NB4 (cell line): ENCODE measurements around the gene KRTAP10-10.
"Not testable (repeated sequence)": the region's sequence is repeated elsewhere in the genome, so short reads cannot be mapped to it uniquely, and the experiment has no call there.

Source experiments
- DNase-seq: peaks from one replicate; pipeline ENCODE4 v3.0.0; 2010; ENCODE audit warnings: low read depth
- H3K4me3 ChIP-seq: one replicate; pipeline ENCODE4 v1.5.1; 2011; ENCODE audit warnings: mild to moderate bottlenecking, low read depth, low read length, moderate library complexity
- CTCF ChIP-seq: IDR thresholded peaks from one replicate; pipeline ENCODE4 v1.5.1; 2012; ENCODE audit warnings: low read depth, low read length
- MAX ChIP-seq: IDR thresholded peaks from 2 replicates; pipeline ENCODE4 v1.6.1; 2011; ENCODE audit warnings: low read depth, low read length
- MYC ChIP-seq: IDR thresholded peaks from 2 replicates; pipeline ENCODE4 v1.6.1; 2011; ENCODE audit warnings: low read depth, low read length
- POLR2A ChIP-seq: IDR thresholded peaks from 2 replicates; pipeline ENCODE4 v1.6.1; 2011; ENCODE audit warnings: mild to moderate bottlenecking; ENCODE audit not compliant: insufficient read length; ENCODE audit errors: extremely low read depth

Gene KRTAP10-10

GRCh38 chr21:44639331-44639655 lies 2.1 kb downstream of the KRTAP10-10 start:
- DNase-seq: no peak
- TF ChIP-seq POLR2A (no peak), MYC (no peak), CTCF (no peak), MAX (no peak)
- no peak overlapping the region for H3K4me3 ChIP-seq

GRCh38 chr21:44640761-44641160 lies 3.6 kb downstream of the KRTAP10-10 start:
- DNase-seq: no peak
- TF ChIP-seq MYC (no peak), MAX (no peak), POLR2A (no peak), CTCF (no peak)
- H3K4me3 ChIP-seq: no peak overlapping the region

GRCh38 chr21:44643741-44644310 lies 6.7 kb downstream of the KRTAP10-10 start:
- no peak for DNase-seq
- TF ChIP-seq MYC (no peak), CTCF (no peak)
- H3K4me3 ChIP-seq: no peak overlapping the region

GRCh38 chr21:44644878-44645277 lies 7.7 kb downstream of the KRTAP10-10 start:
- no peak overlapping the region for H3K4me3 ChIP-seq

GRCh38 chr21:44646366-44647221 lies 9.4 kb downstream of the KRTAP10-10 start, which contains the start of gene KRTAP10-11:
TSS of gene KRTAP10-11 (plus strand) at chr21:44646414. CDS start at chr21:44646459, 45 bp downstream.
- peak; percentile 65 for DNase-seq
- H3K4me3 ChIP-seq: not testable (repeated sequence)

More at GRCh38 chr21:44644878-44645277, 7.7 kb downstream of the KRTAP10-10 start:
- no peak for DNase-seq
- TF ChIP-seq CTCF: no peak
- TF ChIP-seq POLR2A: no peak
- no peak for TF ChIP-seq MYC
- TF ChIP-seq MAX: no peak

GRCh38 chr21:44647222-44647552 lies 10.0 kb downstream of the KRTAP10-10 start:
- no peak for DNase-seq

More at GRCh38 chr21:44647222-44647552, 10.0 kb downstream of the KRTAP10-10 start:
- H3K4me3 ChIP-seq: no peak overlapping the region
- no peak for TF ChIP-seq MYC
- no peak for TF ChIP-seq POLR2A
- no peak for TF ChIP-seq MAX
- TF ChIP-seq CTCF: no peak
